Neural crest cell (in vitro differentiated cells): ENCODE data around the gene NLGN1. TPM values are rescaled to one million over a fixed set of nuclear protein-coding genes. Genes with fewer than 3 reads are reported as not detected.

ENCODE experiments used
- DNase-seq: peaks from one replicate; pipeline ENCODE4 v3.0.0; 2021; ENCODE audit warnings: low read depth, mixed read lengths, low spot score
- H3K27ac Mint-ChIP-seq: one replicate; pipeline ENCODE4 v1.8.0; 2021; ENCODE audit warnings: mild to moderate bottlenecking, mixed read lengths; ENCODE audit not compliant: unreplicated experiment
- H3K27me3 Mint-ChIP-seq: 2 replicates; pipeline ENCODE4 v1.8.0; 2021; ENCODE audit warnings: low read depth, mild to moderate bottlenecking, mixed read lengths
- H3K36me3 Mint-ChIP-seq: 2 replicates; pipeline ENCODE4 v1.8.0; 2021; ENCODE audit warnings: low read depth, mild to moderate bottlenecking, mixed read lengths
- H3K4me1 Mint-ChIP-seq: 2 replicates; pipeline ENCODE4 v1.8.0; 2021; ENCODE audit warnings: mixed read lengths
- H3K4me3 Mint-ChIP-seq: one replicate; pipeline ENCODE4 v1.8.0; 2021; ENCODE audit warnings: mild to moderate bottlenecking, mixed read lengths
- H3K9me3 Mint-ChIP-seq: 2 replicates; pipeline ENCODE4 v1.8.0; 2021; ENCODE audit warnings: mixed read lengths
- total RNA-seq: library from RNA; stranded (reverse); gene quantifications from 2 replicates; pipeline ENCODE4 v1.2.1, GENCODE V29; 2021
- TF ChIP-seq, protein P1 (sequence below): fragments of 200-600 bp; sonication (generic); conservative IDR thresholded peaks from 2 replicates; pipeline ENCODE4 v1.5.0; 2021; ENCODE audit warnings: antibody characterized with exemption, mild to moderate bottlenecking

Gene NLGN1
- total RNA-seq, 1 donor from 2014 or later = 20.0 TPM

GRCh38 chr3:173793963-173794362 lies 396.4 kb downstream of the NLGN1 start:
- DNase-seq = no peak
- H3K9me3 Mint-ChIP-seq = no peaks in the 10 kb centered on the region
- H3K27me3 Mint-ChIP-seq = no peaks in the 10 kb centered on the region
- TF ChIP-seq, protein P1, sequence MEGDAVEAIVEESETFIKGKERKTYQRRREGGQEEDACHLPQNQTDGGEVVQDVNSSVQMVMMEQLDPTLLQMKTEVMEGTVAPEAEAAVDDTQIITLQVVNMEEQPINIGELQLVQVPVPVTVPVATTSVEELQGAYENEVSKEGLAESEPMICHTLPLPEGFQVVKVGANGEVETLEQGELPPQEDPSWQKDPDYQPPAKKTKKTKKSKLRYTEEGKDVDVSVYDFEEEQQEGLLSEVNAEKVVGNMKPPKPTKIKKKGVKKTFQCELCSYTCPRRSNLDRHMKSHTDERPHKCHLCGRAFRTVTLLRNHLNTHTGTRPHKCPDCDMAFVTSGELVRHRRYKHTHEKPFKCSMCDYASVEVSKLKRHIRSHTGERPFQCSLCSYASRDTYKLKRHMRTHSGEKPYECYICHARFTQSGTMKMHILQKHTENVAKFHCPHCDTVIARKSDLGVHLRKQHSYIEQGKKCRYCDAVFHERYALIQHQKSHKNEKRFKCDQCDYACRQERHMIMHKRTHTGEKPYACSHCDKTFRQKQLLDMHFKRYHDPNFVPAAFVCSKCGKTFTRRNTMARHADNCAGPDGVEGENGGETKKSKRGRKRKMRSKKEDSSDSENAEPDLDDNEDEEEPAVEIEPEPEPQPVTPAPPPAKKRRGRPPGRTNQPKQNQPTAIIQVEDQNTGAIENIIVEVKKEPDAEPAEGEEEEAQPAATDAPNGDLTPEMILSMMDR = no peak
- no peaks in the 10 kb centered on the region for H3K36me3 Mint-ChIP-seq
- H3K4me1 Mint-ChIP-seq = peaks cover 39% of the 10 kb centered on the region
- H3K4me3 Mint-ChIP-seq = no peak overlapping the region
- H3K27ac Mint-ChIP-seq = peak overlapping the region; percentile 54

DNA sequence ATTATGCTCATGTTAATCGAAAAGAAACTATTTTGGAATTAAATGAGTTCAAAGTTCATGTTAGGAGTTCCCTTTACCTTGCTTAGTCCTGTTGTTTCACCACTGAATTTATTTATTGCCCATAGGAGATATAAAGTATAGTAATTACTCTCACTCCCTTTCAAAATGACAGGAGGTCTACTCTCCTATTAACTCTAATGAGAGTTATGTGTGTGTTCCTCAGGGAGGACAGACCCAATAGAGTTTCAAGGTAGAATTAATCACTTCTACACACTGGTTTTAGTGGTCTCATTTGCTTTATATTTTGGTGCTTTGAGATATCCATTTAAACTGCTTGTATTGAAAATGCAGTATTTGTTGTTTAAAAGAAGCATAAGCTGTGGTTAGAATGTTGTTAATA lies 398.9 kb downstream of the NLGN1 start:
- no peak overlapping the region for H3K4me3 Mint-ChIP-seq
- H3K36me3 Mint-ChIP-seq = no peaks in the 10 kb centered on the region
- TF ChIP-seq, protein P1 = no peak
- H3K27me3 Mint-ChIP-seq = no peaks in the 10 kb centered on the region
- DNase-seq = no peak
- peaks cover 54% of the 10 kb centered on the region for H3K4me1 Mint-ChIP-seq
- no peak overlapping the region for H3K27ac Mint-ChIP-seq
- no peaks in the 10 kb centered on the region for H3K9me3 Mint-ChIP-seq

DNA sequence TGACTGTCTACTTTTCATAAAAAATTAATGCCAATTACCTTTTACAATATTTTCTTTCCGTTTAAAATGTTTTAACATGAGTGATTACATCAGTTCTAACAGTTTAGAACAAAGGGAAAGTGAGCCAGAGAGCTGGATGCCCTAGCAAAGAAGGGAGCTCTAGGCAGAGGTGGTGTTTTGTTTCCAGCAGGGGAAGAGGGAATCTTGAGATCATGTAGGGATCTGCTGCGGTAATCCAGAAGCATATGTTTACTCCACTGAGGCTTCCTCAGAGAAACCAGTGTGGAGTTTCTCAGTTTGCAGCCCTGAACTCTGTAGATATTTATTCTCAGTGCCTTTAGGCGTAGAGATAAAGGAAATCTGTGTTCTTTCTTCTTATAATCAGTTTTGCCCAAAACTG lies 399.3 kb downstream of the NLGN1 start:
- no peaks in the 10 kb centered on the region for H3K27me3 Mint-ChIP-seq
- TF ChIP-seq, protein P1 = no peak
- no peaks in the 10 kb centered on the region for H3K9me3 Mint-ChIP-seq
- peaks cover 54% of the 10 kb centered on the region for H3K4me1 Mint-ChIP-seq
- H3K36me3 Mint-ChIP-seq = no peaks in the 10 kb centered on the region
- no peak overlapping the region for H3K4me3 Mint-ChIP-seq
- no peak for DNase-seq
- H3K27ac Mint-ChIP-seq = no peak overlapping the region

DNA sequence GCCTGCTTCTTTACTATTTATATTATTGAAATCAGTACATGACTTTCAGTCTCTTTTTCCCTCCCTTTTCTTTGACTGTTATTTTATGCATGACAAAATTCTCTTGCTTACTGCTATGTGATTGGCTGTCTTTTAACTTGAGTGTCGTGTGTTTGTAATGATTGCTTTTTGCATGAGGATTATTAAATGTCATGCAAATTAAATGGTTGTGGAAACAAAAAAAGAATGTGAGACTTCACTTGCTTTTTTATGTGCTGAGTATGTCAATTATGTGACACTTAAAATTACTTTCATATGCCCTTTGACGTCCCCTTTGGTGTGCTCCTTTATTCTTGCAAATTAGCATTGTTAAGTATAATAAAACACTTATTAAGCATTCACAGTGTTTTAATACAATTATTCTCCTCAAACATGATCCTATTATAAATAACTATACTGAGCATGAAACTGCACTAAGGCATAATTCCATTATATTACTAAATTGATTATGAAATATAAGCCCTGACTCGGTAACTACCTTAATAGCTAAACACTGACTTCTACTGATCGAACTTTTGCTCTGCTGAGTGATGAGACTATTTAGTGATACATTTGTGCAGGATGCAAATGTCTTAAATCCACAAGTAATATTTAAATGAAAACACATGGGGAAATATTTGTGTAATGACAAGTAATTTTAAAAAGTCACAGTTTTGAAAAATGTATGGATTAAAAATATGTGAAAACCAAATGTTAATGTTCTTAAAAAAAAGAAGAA lies 401.7 kb downstream of the NLGN1 start:
- Mint-ChIP-seq H3K27me3 (no peaks in the 10 kb centered on the region), H3K36me3 (no peaks in the 10 kb centered on the region), H3K9me3 (no peaks in the 10 kb centered on the region), H3K4me3 (no peak overlapping the region), H3K4me1 (peaks cover 49% of the 10 kb centered on the region), H3K27ac (no peak overlapping the region)
- no peak for DNase-seq
- TF ChIP-seq, protein P1 = no peak

DNA sequence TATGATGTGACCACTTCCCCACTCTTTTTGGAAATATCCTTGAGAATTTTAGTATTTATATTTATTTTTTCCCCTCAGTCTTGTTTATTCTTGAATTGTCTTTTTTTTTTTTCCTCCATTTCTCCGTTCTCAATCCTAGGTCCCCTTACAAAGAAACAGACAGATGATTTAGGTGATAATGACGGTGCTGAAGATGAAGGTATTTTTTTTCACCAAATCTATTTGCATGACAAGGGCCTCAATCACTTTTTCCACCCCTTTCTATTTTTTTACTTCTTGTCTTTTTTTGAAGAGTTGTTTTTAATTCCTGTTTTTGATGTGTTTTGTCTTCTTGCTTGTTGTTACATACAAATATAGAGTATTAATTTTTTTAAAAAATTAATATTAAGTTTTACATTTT lies 402.6 kb downstream of the NLGN1 start:
- Mint-ChIP-seq H3K4me1 (peaks cover 46% of the 10 kb centered on the region), H3K4me3 (no peak overlapping the region)

More for the DNA sequence above, 402.6 kb downstream of the NLGN1 start:
- no peak for DNase-seq
- TF ChIP-seq, protein P1 = no peak
- Mint-ChIP-seq H3K27ac (peak overlapping the region; percentile 94), H3K27me3 (no peaks in the 10 kb centered on the region), H3K36me3 (no peaks in the 10 kb centered on the region), H3K9me3 (no peaks in the 10 kb centered on the region)
